Panc1 (cell line): ENCODE results near the gene DHRS4. TPM values are rescaled to one million over a fixed set of nuclear protein-coding genes. Genes with fewer than 3 reads are reported as not detected.
"Not testable (repeated sequence)": the region's sequence is repeated elsewhere in the genome, so short reads cannot be mapped to it uniquely, and the experiment has no call there.

Experiments used
- ATAC-seq: fragments of 200-7000 bp; cut with Tn5 transposase; 2 replicates; pipeline ENCODE4 v1.9.1; 2020; ENCODE audit warnings: mild to moderate bottlenecking, moderate library complexity
- BruUV-seq: library from RNA; stranded (reverse); fragments of 400-500 nt; replicated peaks from 2 replicates; lab custom pipeline; 2021; lab: Mats Ljungman, UMichigan
- CTCF ChIA-PET: fragments of 300-600 bp; sonication (Branson Sonifier 250); formaldehyde crosslinking; loops from one replicate; lab custom pipeline; 2022; ENCODE audit warnings: antibody characterized with exemption; lab: Charles Lee
- POLR2A ChIA-PET: fragments of 300-600 bp; sonication (Branson Sonifier 250); formaldehyde crosslinking; loops from one replicate; lab custom pipeline; 2022; ENCODE audit warnings: antibody characterized with exemption; lab: Charles Lee
- DNase-seq: peaks from one replicate; pipeline ENCODE4 v3.0.0-alpha.2; 2010; ENCODE audit warnings: low read depth, low spot score
- H3K27ac ChIP-seq: 2 replicates; pipeline ENCODE4 v1.5.1; 2011; ENCODE audit warnings: mild to moderate bottlenecking, low read length, inconsistent platforms
- H3K27me3 ChIP-seq: fragments of 200-500 bp; sonication (Bioruptor generic); 2 replicates; pipeline ENCODE4 v1.6.0; 2014; ENCODE audit warnings: low read length, inconsistent platforms; ENCODE audit not compliant: control insufficient read depth, insufficient read depth
- H3K36me3 ChIP-seq: fragments of 200-500 bp; sonication (Bioruptor generic); 2 replicates; pipeline ENCODE4 v1.5.1; 2014; ENCODE audit warnings: inconsistent platforms, mild to moderate bottlenecking, low read length, moderate library complexity; ENCODE audit not compliant: control insufficient read depth, insufficient read depth
- H3K4me1 ChIP-seq: 2 replicates; pipeline ENCODE4 v1.5.1; 2011; ENCODE audit warnings: inconsistent platforms, mild to moderate bottlenecking, low read length, moderate library complexity; ENCODE audit not compliant: control insufficient read depth, insufficient read depth
- H3K4me3 ChIP-seq, 2 experiments: 2 replicates each; pipeline ENCODE4 v1.5.1; 2011 to 2012; ENCODE audit warnings: low read depth in 2 of 2, low read length in 2 of 2, mild to moderate bottlenecking in 2 of 2, inconsistent platforms in 1 of 2, moderate library complexity in 1 of 2
- H3K9me3 ChIP-seq: fragments of 200-500 bp; sonication (Bioruptor generic); 2 replicates; pipeline ENCODE4 v1.5.1; 2014; ENCODE audit warnings: low read depth, mild to moderate bottlenecking, inconsistent platforms, low read length, moderate library complexity; ENCODE audit not compliant: control insufficient read depth, insufficient read depth
- CTCF ChIP-seq: fragments of 450-650 bp; IDR thresholded peaks from 2 replicates; pipeline ENCODE4 v1.5.1; 2017; ENCODE audit warnings: mild to moderate bottlenecking
- in situ Hi-C: cut with HindIII; loops from 2 replicates; pipeline ENCODE4 v1.10.0; 2016; ENCODE audit warnings: low sequenced_read_pairs, low pct_unique_long_range_greater_than_20kb
- intact Hi-C: fragments of 100-400 bp; cut with micrococcal nuclease; formaldehyde crosslinking; loops from one replicate; pipeline ENCODE4 v1.10.0; 2022; ENCODE audit not compliant: unreplicated experiment
- total RNA-seq: library from RNA; stranded (reverse); gene quantifications from one replicate; pipeline ENCODE4 v1.2.1, GENCODE V29; 2021; ENCODE audit not compliant: unreplicated experiment
- TF ChIP-seq, protein P1 (sequence below), 2 experiments: IDR thresholded peaks; 2 replicates each; pipeline ENCODE4 v1.6.1; 2011 to 2012; ENCODE audit warnings: low read depth in 2 of 2, control low read depth in 1 of 2, low read length in 1 of 2, mild to moderate bottlenecking in 1 of 2, moderate library complexity in 1 of 2; ENCODE audit not compliant: insufficient read depth in 1 of 2

The DHRS4 gene
- total RNA-seq, 1 experiment from 2014 or later, result 13.5 TPM

DNA sequence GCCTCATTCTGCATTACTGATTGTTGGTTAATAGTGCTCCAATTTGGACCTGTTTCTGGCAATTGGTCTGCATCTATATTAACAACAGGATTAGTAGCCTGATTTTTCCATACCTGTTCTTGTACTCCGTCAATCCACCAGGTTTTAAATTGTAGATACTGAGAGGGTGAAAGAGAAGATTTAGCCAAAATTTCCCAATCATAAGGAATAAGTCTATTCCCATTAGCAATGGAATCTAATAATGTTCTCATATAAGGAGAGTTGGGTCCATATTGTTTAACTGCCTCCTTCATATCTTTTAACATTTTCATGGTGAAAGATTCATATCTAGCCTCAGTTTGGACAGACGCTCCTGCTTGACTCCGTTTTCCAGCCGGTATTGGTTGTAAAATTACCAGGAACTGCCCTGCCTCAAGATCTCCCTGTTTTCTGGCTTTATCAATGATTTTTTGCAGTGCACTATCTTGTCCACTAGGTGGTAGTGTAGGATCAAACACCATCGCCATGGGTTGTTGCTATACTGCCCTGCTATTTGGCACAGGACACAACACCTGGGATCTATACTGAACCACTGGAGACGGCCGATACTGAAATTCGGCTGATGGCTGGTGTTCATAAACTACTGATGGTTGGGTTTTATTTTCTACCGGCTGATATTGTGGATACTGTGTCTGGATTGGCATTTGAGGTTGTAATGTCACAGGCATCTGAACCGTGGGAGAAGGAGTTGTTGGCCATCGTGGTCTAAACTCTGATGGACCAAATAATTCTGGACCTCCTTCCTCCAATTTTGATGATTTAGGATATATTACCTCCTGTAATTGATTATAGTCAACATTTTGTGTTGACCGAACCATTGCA is 60.3 kb downstream of the DHRS4 start:
- ChIA-PET POLR2A (no interaction called here), CTCF (no interaction called here)
- Histone ChIP-seq H3K4me1 (no peaks in the 10 kb centered on the region), H3K27me3 (no peaks in the 10 kb centered on the region), H3K27ac (no peak overlapping the region), H3K36me3 (no peaks in the 10 kb centered on the region), H3K9me3 (no peaks in the 10 kb centered on the region), H3K4me3 (no peak overlapping the region)
- in situ Hi-C loops (no loop called here), intact Hi-C loops (loop anchor here (2.0 kb wide), 1 partner anchor 77 kb away; no protein-coding TSS in a partner anchor)
- DNase-seq (peak; percentile 54), ATAC-seq (peak; percentile 91; the same call in 1 of the 2 replicates)
- TF ChIP-seq, protein P1, sequence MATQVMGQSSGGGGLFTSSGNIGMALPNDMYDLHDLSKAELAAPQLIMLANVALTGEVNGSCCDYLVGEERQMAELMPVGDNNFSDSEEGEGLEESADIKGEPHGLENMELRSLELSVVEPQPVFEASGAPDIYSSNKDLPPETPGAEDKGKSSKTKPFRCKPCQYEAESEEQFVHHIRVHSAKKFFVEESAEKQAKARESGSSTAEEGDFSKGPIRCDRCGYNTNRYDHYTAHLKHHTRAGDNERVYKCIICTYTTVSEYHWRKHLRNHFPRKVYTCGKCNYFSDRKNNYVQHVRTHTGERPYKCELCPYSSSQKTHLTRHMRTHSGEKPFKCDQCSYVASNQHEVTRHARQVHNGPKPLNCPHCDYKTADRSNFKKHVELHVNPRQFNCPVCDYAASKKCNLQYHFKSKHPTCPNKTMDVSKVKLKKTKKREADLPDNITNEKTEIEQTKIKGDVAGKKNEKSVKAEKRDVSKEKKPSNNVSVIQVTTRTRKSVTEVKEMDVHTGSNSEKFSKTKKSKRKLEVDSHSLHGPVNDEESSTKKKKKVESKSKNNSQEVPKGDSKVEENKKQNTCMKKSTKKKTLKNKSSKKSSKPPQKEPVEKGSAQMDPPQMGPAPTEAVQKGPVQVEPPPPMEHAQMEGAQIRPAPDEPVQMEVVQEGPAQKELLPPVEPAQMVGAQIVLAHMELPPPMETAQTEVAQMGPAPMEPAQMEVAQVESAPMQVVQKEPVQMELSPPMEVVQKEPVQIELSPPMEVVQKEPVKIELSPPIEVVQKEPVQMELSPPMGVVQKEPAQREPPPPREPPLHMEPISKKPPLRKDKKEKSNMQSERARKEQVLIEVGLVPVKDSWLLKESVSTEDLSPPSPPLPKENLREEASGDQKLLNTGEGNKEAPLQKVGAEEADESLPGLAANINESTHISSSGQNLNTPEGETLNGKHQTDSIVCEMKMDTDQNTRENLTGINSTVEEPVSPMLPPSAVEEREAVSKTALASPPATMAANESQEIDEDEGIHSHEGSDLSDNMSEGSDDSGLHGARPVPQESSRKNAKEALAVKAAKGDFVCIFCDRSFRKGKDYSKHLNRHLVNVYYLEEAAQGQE (IDR thresholded peaks at IDR 0.05; ENCODE audit: insufficient read depth in 1 of 2, low read depth in 2 of 2, low read length in 1 of 2), result no peak
- TF ChIP-seq CTCF, result peak; percentile 81
- no TSS peak for BruUV-seq

GRCh38 chr14:24015745-24016144 is 62.2 kb downstream of the DHRS4 start:
- intact Hi-C loops, result loop anchor here (2.0 kb wide), 1 partner anchor 75 kb away; no protein-coding TSS in a partner anchor
- BruUV-seq, H3K9me3 ChIP-seq, in situ Hi-C loops, H3K27me3 ChIP-seq, H3K36me3 ChIP-seq, POLR2A ChIA-PET, H3K4me3 ChIP-seq, DNase-seq, H3K27ac ChIP-seq, CTCF ChIA-PET, H3K4me1 ChIP-seq, ATAC-seq: not testable (repeated sequence)

Other genes with a start within 250 kb of the DHRS4 start
- gene DHRS4L2, start 35.2 kb downstream of the DHRS4 start, total RNA-seq, result 8.0 TPM
- gene CARMIL3, start 98.2 kb downstream of the DHRS4 start, total RNA-seq, result 0.15 TPM
- gene CPNE6, start 117.8 kb downstream of the DHRS4 start, total RNA-seq, result not detected
- gene PCK2, start 140.5 kb downstream of the DHRS4 start, total RNA-seq, result 24.5 TPM
- gene DCAF11, start 161.0 kb downstream of the DHRS4 start, total RNA-seq, result 37.4 TPM
- 1.4 TPM for gene NRL, start 161.2 kb downstream of the DHRS4 start, total RNA-seq
- 0.46 TPM for gene FITM1, start 176.9 kb downstream of the DHRS4 start, total RNA-seq
- gene PSME1, start 182.4 kb downstream of the DHRS4 start, total RNA-seq, result 130 TPM
- gene EMC9, start 187.8 kb downstream of the DHRS4 start, total RNA-seq, result 42.5 TPM
- 188 TPM for gene PSME2, start 192.8 kb downstream of the DHRS4 start, total RNA-seq
- gene RNF31, start 193.7 kb downstream of the DHRS4 start, total RNA-seq, result 48.6 TPM
- gene IRF9, start 207.5 kb downstream of the DHRS4 start, total RNA-seq, result 24.5 TPM
- 9.8 TPM for gene REC8, start 218.3 kb downstream of the DHRS4 start, total RNA-seq
- gene IPO4, start 235.0 kb downstream of the DHRS4 start, total RNA-seq, result 103 TPM
- 44.7 TPM for gene TM9SF1, start 241.7 kb downstream of the DHRS4 start, total RNA-seq